ENCODE results near the gene NRG2. TPM values are rescaled to one million over a fixed set of nuclear protein-coding genes. Genes with fewer than 3 reads are reported as not detected.

The NRG2 gene
- total and polyA plus RNA-seq, 2 of the 8 experiments (the other 6 are each of a cell fraction or from before 2014, with no cell fraction given): 0.27 to 0.54 TPM

GRCh38 chr5:139966856-139967255, 76.2 kb downstream of the NRG2 start:
- Histone ChIP-seq H3K4ac (replicated peaks; ENCODE audit: insufficient read length, low read depth, low read length) (no peak overlapping the region), H3K27ac (ENCODE audit: low read depth, low read length) (no peak overlapping the region), H3K18ac (ENCODE audit: extremely low read depth, low read length) (no peak overlapping the region), H3K4me2 (ENCODE audit: insufficient read depth in 1 of 2, low read depth in 2 of 2, low read length in 2 of 2) (no peak overlapping the region), H3K27me3 (replicated peaks in 1 of 4; ENCODE audit: control insufficient read depth in 3 of 4, extremely low read depth in 1 of 4, insufficient read depth in 3 of 4, low read length in 3 of 4) (no peaks in the 10 kb centered on the region; a peak in 1 of 7 replicates), H3K23ac (ENCODE audit: insufficient read length) (no peak overlapping the region), H3K9ac (replicated peaks in 1 of 4; ENCODE audit: extremely low read depth in 1 of 4, low read depth in 3 of 4, low read length in 3 of 4) (no peak overlapping the region; a peak in 1 of 7 replicates), H3K36me3 (ENCODE audit: control insufficient read depth in 2 of 4, insufficient read depth in 4 of 4, low read length in 3 of 4) (no peaks in the 10 kb centered on the region), H3K4me3 (ENCODE audit: extremely low read depth in 1 of 4, insufficient read depth in 2 of 4, low read depth in 3 of 4, low read length in 4 of 4) (no peak overlapping the region), H3K4me1 (replicated peaks in 1 of 4; ENCODE audit: control insufficient read depth in 3 of 4, insufficient read depth in 4 of 4, low read length in 3 of 4) (no peaks in the 10 kb centered on the region), H2BK20ac (ENCODE audit: low read length) (no peak overlapping the region), H2BK120ac (replicated peaks; ENCODE audit: low read depth, low read length) (no peak overlapping the region), H2BK5ac (ENCODE audit: low read depth, low read length) (no peak overlapping the region), H2BK12ac (ENCODE audit: low read depth, low read length) (no peak overlapping the region), H2BK15ac (ENCODE audit: low read length) (no peak overlapping the region), H3K23me2 (ENCODE audit: low read depth, low read length) (no peaks in the 10 kb centered on the region; the same call in 1 of the 2 replicates), H4K5ac (ENCODE audit: insufficient read length, low read depth, low read length) (no peak overlapping the region), H3K79me1 (ENCODE audit: low read depth, low read length) (no peaks in the 10 kb centered on the region), H3K14ac (ENCODE audit: insufficient read length) (no peak overlapping the region), H4K20me1 (replicated peaks in 1 of 2; ENCODE audit: control insufficient read depth in 1 of 2, insufficient read depth in 2 of 2, low read length in 2 of 2) (no peaks in the 10 kb centered on the region), H3K79me2 (ENCODE audit: control insufficient read depth in 1 of 2, insufficient read depth in 2 of 2, low read length in 2 of 2) (no peaks in the 10 kb centered on the region), H4K8ac (ENCODE audit: extremely low read depth, insufficient read depth, low read length) (no peak overlapping the region), H3K9me3 (ENCODE audit: insufficient read depth in 2 of 2, low read depth in 1 of 2, low read length in 1 of 2) (no peaks in the 10 kb centered on the region), H2AFZ (ENCODE audit: low read length) (no peak overlapping the region), H3K56ac (replicated peaks; ENCODE audit: insufficient read length, low read depth, low read length) (no peak overlapping the region), H2AK5ac (ENCODE audit: low read depth, low read length) (no peak overlapping the region), H4K91ac (replicated peaks; ENCODE audit: insufficient read length, low read length) (no peak overlapping the region)
- DNase-seq (ENCODE audit: low read depth in 1 of 2, low spot score in 2 of 2) (no peak), FAIRE-seq (no peak)
- ChIA-PET CTCF (ENCODE audit: partially characterized antibody) (interaction anchor here (0.6 to 14.0 kb wide), 16 partner anchors 10 to 190 kb away, joined by 3 to 276 read pairs (median 50); no protein-coding TSS in a partner anchor), POLR2A (ENCODE audit: partially characterized antibody) (no interaction called here)
- 92% methylated on average over 4 of the region's 4 CpGs; no CpG with 5 or more reads in 1 of the 2 experiments for WGBS, 2 experiments (ENCODE audit: extremely low coverage in 1 of 2, insufficient coverage in 1 of 2, insufficient read length in 1 of 2, insufficient replicate concordance in 2 of 2, low coverage in 1 of 2, low lambda C conversion rate in 2 of 2, missing lambda C conversion rate in 1 of 2)
- TF ChIP-seq CBX8 (IDR thresholded peaks at IDR 0.05; ENCODE audit: borderline replicate concordance, low read depth, low read length): no peak
- TF ChIP-seq MAFK (IDR thresholded peaks at IDR 0.05; ENCODE audit: low read depth, low read length): no peak

Data from H1 (cell line).